HG03097 (cell line): ENCODE measurements around the gene ALKBH7.

ENCODE experiments used
- ATAC-seq: cut with Tn5 transposase; IDR thresholded peaks from one replicate; pipeline ENCODE4 v1.9.1; 2021; ENCODE audit not compliant: unreplicated experiment, low FRiP score

The ALKBH7 gene

GRCh38 chr19:6362351-6362801, 10.2 kb upstream of the ALKBH7 start:
- ATAC-seq, result no peak

GRCh38 chr19:6364353-6364752, 8.2 kb upstream of the ALKBH7 start:
- no peak for ATAC-seq

DNA sequence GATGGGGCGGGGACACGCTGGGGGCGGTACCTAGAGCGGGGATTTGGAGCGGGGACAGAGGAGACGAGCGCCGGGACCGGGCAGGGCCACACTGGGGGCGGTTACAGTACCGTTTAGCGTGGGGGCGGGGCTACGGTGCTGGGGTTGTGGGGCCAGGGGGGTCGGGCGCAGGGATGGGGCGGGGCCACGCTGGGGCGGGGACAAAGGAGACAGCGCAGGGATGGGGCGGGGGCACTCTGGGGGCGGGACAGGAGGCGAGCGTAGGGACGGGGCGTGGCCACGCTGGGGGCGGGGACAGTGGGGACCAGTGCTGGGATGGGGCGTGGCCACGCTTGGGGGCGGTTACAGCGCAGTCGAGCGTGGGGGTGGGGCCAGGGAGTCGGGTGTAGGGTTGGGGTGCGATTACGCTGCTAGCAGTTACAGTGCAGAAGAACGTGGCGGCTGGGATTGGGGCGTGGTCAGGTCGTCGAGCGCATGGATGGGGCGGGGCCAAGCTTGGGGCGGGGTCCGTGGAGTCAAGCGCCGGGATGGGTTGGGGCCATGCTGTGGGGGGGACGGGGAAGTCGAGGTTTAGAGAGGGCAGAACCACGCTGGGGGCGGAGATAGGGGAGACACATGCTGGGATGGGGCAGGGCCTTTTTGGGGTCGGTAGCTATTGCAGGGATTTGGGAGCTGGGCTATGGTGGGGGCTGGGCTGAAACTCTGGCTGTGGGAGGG, 660 bp downstream of the ALKBH7 start:
- peak; percentile 43 for ATAC-seq

GRCh38 chr19:6373813-6374108, 1.2 kb downstream of the ALKBH7 start:
- ATAC-seq, result no peak

GRCh38 chr19:6374161-6374709, 1.6 kb downstream of the ALKBH7 start:
- no peak for ATAC-seq

- no peak for ATAC-seq
These were observed 2.3 kb downstream of the ALKBH7 start for GRCh38 chr19:6374711-6375410.

GRCh38 chr19:6375411-6376010, 2.9 kb downstream of the ALKBH7 start, which contains the start of gene PSPN:
TSS of gene PSPN (minus strand) at chr19:6375933. CDS start at chr19:6375849, 84 bp downstream.
- ATAC-seq, result no peak

- no peak for ATAC-seq
These were observed 4.1 kb downstream of the ALKBH7 start for GRCh38 chr19:6376512-6377190.

DNA sequence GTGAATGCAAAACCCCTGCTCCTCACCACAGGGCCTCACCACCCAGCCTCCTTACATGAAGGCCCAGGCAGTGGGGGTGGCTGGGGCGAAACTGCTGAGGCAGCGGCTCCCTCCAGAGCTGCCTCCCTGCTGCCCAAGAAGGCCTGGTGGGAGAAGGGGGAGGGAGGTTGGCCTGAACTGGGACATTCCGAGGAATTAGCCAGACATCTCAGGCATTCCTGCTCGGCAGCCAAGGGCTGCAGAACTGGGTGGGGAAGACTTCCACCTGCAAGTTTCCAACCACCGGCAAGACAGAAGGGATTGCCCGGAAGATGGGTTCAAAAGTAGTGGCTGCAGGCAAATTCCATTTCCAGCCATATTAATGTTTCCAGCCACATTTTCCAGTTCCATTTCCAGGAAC, 5.4 kb downstream of the ALKBH7 start:
- no peak for ATAC-seq

- no peak for ATAC-seq
These were observed 5.9 kb downstream of the ALKBH7 start for GRCh38 chr19:6378486-6378885.

DNA sequence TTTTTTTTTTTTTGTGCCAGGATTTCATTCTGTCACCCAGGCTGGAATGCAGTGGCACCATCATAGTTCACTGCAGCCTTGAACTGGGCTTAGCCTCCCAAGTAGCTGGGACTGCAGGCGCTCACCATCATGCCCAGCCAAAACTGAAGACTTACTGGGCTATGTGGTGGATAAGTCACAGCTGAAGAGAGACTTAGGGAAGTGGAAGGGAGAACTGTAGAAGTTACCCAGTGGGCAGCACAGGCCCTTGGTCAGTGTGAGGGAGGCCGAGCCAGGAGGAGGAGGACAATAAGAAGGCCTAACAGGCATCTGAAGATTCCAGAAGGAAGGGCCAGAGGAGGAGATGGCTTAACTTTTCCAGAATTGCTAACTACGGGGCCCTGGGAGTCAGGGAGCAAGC, 7.2 kb downstream of the ALKBH7 start:
- ATAC-seq, result no peak

DNA sequence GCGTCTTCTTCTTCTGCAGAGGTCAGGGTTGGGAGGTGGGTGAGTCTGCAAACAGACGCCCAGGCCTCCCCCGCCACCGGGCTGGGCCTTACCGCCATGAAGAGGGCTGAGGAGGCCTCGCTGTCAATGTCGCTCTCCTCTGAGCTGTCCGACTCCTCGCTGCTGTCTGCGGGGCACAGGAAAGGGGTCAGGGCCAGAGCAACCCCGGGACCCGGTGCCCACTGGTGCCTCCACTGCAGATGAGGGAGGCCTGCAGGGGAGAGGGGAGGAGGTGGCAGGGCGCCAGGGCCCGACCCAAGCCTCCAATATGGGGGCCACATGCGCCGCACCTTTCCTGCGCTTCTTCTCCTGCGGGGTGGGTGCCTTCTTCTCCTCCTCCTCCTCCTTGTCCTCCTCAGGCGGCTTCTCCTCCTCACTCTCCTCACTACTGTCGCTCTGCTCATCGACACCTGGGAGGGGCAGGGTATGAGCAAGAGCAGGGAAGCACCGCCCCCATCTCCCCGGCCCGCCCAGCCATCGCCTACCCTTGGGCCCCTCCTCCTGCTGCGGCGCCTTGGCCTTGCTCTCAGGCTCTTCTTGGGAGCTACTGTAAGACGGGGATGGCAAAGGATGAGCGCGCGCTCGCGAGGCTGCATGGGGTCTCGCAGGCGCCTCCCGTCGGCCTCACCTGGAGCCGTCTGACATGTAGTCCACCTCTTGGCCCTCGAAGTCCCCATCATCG, 8.6 kb downstream of the ALKBH7 start:
- ATAC-seq, result no peak

DNA sequence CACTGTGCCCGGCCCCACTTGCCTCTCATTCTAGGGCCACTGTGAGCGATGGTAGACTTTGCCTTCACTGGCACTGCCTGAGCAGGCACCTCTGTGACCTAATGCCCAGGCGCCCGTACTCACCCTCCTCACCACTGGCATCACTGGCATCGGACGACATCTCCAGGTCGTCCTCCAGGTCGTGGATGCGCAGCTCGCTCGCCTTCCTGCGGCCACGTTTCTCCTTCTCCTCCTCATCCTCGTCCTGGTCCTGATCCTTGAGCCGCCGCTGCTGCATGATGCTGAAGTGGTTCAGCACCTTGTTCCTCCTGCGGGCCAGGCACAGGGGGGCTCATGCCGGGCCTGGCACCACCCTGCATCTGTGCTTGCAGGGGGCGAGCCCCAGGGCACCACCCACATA, 10.6 kb downstream of the ALKBH7 start:
- ATAC-seq, result no peak

DNA sequence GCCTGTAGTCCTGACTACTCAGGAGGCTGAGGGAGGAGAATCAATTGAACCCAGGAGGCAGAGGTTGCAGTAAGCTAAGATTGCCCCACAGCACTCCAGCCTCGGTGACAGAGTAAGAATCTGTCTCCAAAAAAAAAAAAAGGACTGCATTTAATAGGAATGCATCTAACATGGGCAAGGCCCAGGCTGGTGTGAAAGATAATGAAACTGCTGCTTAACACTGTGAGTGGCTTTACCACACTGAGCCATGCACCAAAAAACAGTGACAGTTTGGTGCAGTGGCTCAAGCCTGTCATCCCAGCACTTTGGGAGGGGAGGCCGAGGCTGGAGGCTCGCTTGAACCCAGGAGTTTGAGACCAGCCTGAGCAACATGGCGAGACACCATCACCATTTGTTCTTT, 11.8 kb downstream of the ALKBH7 start:
- no peak for ATAC-seq

DNA sequence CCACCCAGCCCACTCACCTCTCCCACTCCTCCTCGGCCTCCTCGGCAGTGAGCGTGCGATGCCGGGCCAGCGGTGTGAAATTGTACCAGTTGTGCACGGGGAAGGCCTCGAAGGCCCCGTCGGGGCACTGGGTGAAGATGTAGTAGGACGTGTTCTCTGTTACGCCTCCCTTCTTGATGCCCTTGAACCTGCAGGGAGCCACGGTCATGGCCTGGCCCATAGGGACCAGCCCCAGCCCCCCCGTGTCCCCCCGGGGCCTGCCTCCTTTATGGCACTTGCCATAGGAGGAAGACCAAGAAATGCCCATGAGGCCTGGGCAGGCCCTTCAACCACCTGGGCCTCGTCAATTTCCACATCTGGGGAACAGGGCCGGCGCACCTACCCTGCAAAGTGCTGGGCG, 14.8 kb downstream of the ALKBH7 start:
- no peak for ATAC-seq

- no peak for ATAC-seq
These were observed 19.9 kb downstream of the ALKBH7 start for GRCh38 chr19:6392221-6393073.

DNA sequence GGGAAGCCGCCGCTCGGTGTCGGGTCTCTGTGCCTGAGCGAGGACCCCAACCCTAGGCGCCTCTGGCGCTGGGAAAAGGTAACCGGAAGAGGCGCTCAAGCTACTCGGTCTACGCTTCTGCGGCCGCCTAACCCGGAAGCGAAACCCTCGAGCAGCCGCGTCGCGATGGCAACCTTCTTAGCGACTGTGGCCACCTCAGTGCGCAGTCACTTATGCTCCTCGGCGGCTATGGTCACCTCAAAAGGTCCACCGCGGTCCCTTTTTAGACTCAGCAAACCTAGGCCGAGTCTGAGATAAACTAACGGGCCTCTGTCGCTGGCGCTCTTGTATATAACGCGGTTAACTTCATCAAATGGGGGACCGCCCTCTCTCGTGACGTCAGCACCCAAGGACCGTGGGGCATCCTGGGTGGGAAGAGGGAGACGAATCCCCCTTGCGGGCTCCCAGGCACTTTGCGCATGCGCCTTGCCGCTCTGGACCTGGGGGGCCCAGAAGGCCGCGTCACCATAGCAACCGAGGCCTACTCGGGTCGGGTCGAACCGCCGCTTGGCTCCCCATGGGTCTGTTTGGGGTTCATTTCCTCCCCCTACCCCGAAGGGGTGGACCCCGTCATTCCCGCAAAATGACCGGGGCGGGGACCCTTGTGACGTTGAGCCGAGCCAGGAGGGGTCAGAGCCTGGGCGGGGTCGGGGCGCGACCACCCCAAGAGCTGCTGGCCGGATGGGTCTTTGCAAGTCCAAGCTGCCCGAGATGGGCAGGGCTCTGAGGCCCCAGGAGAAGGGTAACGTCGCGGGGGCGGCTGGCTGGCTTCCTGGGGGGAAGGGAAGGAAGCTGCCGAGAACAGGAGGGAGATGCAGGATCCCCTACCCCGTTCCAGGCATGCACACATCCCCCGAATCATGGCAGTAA, 20.7 kb downstream of the ALKBH7 start, which contains the start of gene GTF2F1:
Gene GTF2F1 (minus strand): TSS at position 91 of the 909 bp plus-strand sequence. CDS start 169 bp downstream, outside the sequence.
- ATAC-seq, result peak; percentile 76

DNA sequence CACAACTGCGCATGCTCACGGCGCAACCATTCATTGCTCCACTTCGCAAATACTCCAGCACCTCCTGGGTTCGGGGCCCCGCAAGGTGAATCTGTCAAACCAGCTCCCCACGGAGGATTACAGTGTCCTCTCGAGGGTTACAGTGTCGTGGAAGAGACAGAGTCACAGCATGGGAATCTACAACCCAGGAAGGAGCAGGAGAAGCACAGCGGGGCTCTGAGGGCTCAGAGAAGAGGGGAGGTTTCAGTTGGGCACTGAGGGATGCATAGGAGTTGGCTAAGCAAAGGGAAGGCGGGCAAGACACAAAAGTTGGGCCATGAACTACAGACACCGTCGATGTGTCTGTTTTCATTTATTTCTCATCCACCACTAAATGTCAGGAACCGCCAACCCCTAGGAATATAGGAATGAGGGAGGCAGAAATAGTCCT, 21.4 kb downstream of the ALKBH7 start:
- peak; percentile 11 for ATAC-seq
